Measurements from ENCODE around the gene PKMYT1.

PKMYT1 gene

GRCh38 chr16:2980227-2981176 lies at the start of gene PKMYT1:
Gene PKMYT1, minus strand, starts transcription at chr16:2980446. Its CDS starts 789 bp downstream, at chr16:2979657.
- DNase-seq, result peak; percentile 86

GRCh38 chr16:3029491-3030221 lies 49.4 kb upstream of the PKMYT1 start:
- no peak for DNase-seq

GRCh38 chr16:3028716-3029319 lies 48.6 kb upstream of the PKMYT1 start:
- DNase-seq, result no peak

GRCh38 chr16:3027983-3028715 lies 47.9 kb upstream of the PKMYT1 start:
- no peak for DNase-seq

GRCh38 chr16:3027489-3027795 lies 47.2 kb upstream of the PKMYT1 start:
- DNase-seq, result no peak

- DNase-seq, result no peak
These were observed 46.6 kb upstream of the PKMYT1 start for GRCh38 chr16:3026609-3027488.

- no peak for DNase-seq
These were observed 45.7 kb upstream of the PKMYT1 start for GRCh38 chr16:3026003-3026378.

- no peak for DNase-seq
These were observed 45.1 kb upstream of the PKMYT1 start for GRCh38 chr16:3025032-3026002.

GRCh38 chr16:3023669-3024478 lies 43.6 kb upstream of the PKMYT1 start, which contains the start of the genes HCFC1R1 and THOC6:
Gene HCFC1R1, minus strand, starts transcription at chr16:3023942. Its CDS starts 1 bp downstream, at chr16:3023941.
Gene THOC6, plus strand, starts transcription at chr16:3024035. Its CDS starts 292 bp downstream, at chr16:3024327.
- DNase-seq, result peak; percentile 95

GRCh38 chr16:3023415-3023668 lies 43.1 kb upstream of the PKMYT1 start:
- no peak for DNase-seq

GRCh38 chr16:3022684-3023414 lies 42.6 kb upstream of the PKMYT1 start:
- no peak for DNase-seq

- DNase-seq, result peak; percentile 15
These were observed 42.0 kb upstream of the PKMYT1 start for GRCh38 chr16:3022208-3022683.

GRCh38 chr16:3021449-3022207 lies 41.4 kb upstream of the PKMYT1 start:
- DNase-seq, result peak; percentile 57

GRCh38 chr16:3020604-3021448 lies 40.6 kb upstream of the PKMYT1 start:
- no peak for DNase-seq

- DNase-seq, result peak; percentile 83
These were observed 40.0 kb upstream of the PKMYT1 start, which contains the start of gene TNFRSF12A for GRCh38 chr16:3020247-3020603. Gene TNFRSF12A, plus strand, starts transcription at chr16:3020368. Its CDS starts 30 bp downstream, at chr16:3020398.

- no peak for DNase-seq
These were observed 39.5 kb upstream of the PKMYT1 start for GRCh38 chr16:3019594-3020246.

Data from KG1 (cell line).